TTC549 (cell line): ENCODE results near the gene FGG.
"Not testable (repeated sequence)": the region's sequence is repeated elsewhere in the genome, so short reads cannot be mapped to it uniquely, and the experiment has no call there.

Experiments used
- FAIRE-seq: peaks from 2 replicates; lab custom pipeline; 2012; peaks lifted over from hg19 to GRCh38; lab: Jason Lieb, UNC

The FGG gene

DNA sequence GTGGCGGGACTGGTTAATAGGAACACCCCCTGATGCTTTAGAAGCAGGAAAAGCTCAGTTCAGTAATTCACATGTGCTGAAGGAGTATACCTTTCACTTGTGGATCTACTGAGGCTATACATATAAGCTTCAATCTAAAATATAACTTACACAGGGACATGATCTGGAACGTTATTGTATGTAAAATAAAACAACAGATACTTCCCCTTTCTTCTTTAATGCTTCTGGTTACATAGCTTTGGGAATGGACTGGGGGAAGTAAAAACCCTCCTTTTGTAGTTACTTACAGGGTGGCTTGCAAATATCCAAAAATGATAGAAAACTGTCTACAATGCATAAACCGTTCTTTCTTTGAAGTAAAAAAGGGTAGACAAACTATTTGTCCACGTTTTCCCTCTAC lies 1.9 kb downstream of the FGG start:
- no peak for FAIRE-seq

DNA sequence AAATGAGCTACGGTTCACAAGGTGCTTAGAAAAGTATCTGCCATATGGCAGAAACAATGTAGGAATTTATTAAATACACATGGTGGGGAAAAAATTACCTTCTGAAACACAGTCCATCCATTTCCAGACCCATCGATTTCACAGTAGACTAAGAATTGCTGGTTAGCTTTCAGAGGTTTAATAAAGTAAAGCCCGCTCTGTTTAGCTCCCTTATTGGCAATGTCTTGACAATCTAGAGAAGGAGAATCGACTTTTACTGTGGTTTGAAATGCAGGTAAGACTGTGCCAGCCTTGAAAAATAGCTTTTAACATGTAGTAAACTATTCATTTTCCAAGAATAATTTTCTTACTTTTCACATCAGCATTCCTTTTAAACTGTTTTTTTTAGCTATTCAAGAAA lies 2.9 kb downstream of the FGG start:
- FAIRE-seq = no peak

DNA sequence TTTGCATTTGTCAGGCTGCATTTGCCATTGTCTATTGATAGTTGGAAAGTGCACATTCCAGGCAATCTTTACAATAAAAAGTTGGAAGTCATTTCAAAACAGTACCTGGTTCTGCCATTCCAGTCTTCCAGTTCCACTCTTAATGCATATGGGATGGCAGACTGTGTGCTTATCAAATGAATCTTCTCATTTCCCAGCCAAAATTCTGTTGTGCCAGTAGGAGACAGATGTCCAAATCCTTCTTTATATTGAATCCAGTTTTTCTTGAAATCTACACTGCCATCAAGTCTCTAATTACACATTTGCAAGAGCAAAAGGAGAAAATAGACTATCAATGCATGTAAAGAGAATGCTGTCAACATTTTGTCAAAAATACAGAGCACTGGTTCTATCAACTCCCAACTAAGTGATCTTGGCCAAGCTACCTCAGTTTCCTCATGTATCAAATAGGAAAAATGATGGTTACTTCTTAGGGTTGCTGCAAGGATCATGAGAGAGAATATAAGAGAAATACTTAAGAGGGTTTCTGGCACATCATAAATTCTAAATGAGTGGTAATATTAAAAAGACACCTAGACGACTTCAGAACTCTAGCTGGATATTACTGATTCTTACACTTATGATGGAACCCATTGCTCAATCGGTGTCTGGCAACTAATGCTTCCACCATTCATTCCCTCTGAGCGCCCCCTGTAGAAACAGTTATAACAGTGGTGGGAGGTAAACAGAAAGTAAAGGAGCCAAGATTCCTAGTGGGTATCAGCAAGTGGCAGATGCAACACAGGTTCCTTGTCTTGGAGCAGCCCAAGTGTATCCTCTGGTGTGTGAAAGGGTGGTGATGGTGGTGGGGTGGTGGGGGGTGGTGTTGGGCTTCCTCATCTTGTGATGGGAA lies 3.8 kb downstream of the FGG start:
- FAIRE-seq = no peak

DNA sequence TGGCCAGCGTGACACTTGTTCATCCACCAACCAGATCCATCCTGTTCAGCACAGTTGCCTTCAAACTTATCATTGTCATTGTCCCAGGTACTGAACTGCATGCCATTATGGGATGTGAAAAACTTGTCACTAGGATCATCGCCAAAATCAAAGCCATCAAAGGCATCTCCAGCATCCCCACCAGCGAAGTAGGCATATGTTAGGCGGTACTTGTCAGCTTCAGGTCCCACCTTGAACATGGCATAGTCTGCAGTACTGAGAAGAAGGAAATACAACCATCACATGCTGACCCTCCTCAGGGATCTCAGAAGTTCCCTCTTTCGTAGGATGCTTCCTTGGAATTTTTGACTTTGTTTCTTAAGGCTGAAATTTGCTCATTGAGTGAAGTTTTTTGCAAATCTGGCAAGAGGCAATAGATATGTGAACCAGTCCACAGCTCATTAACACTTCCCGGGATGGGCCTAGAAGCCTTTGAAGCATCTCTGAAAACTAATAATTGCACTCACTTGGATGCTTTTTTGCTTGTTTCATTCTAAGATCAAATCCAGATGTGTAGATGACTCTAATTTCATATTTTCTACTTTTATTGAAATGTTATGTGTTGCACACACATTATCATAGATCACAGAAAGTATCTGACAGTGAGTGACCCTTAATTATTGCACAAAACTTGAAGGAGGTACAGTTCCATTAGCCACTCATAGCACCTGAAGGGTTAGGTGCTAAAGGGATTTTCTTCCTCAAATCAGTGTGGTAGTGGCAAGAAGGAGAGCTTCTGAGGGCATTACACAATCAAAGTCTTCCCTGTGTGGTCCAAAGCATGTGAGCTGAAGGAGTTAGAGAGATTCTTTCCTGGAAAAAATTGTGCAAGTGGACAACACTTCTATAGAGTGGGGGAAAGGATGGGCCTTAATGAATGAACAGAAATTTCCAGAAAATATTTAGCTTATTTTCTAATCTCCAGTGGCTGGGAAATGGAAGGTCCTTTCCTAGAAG lies 5.4 kb downstream of the FGG start:
- no peak for FAIRE-seq

GRCh38 chr4:154604696-154605200 lies 7.7 kb downstream of the FGG start:
- no peak for FAIRE-seq

DNA sequence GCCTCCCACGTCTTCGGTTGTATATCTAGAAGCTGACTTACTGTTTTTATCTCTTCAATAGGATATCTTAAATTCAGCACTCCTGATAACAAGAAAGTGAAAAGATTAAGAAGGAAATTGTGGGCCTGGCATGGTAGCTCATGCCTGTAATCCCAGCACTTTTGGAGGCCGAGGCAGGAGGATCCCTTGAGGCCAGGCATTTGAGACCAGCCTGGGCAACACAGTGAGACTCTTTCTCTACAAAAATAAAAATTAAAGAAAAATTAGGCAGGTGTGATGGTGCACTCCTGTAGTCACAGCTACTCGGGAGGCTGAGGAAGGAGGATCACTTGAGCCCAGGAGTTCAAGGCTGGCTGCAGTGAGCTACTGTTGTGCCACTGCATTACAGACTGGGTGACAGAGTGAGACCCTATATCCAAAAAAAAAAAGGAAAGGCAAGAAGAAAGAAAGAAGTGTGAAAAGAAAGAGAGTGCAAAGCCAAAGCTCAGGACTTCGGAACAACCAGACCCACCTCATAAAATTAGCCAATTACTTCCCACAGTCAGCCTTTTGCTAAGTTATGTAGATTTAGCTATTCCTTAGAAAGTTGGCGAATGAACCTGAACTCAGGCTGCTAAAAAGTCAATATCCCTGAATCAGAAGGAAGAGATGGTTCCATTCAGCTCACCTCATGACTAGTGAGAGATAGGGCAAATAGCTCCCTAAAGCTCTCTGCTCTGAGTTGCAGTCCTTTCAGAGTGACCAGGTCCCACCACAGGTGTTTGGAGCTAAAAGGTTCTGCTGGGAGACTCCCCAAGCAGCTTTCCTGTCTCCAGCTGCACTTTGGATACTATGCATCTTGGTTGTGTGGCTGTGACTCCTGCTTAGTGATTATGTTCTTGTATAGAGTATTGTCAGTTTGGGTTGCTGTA lies 9.2 kb downstream of the FGG start:
- no peak for FAIRE-seq

DNA sequence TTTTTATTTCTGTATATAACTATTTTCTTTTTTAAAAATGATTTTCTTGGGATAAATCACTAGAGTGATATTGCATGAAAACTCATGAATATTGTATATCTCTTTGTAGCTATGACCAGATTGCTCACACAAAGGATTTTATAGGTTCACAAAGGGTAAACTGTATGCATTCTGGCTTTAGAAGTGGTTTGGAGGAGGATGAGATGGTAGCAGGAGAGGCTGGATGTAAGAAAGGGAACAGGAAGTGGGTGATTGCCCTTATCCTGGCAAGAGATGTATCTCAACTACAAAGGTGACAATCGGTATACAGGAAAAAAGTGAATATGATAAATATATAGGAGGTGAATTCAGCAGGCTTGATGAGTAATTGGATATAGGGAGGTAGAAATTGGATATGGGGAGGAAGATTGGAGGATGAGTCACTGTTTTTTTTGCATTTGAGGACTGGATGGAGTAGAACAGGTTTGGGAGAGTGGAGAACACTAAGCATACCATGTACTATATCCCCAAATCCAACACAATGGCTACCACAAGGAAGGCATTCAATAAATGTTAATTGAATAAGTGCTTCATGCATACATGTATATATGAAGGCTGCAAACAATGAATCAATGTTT lies 9.9 kb downstream of the FGG start:
- no peak for FAIRE-seq

DNA sequence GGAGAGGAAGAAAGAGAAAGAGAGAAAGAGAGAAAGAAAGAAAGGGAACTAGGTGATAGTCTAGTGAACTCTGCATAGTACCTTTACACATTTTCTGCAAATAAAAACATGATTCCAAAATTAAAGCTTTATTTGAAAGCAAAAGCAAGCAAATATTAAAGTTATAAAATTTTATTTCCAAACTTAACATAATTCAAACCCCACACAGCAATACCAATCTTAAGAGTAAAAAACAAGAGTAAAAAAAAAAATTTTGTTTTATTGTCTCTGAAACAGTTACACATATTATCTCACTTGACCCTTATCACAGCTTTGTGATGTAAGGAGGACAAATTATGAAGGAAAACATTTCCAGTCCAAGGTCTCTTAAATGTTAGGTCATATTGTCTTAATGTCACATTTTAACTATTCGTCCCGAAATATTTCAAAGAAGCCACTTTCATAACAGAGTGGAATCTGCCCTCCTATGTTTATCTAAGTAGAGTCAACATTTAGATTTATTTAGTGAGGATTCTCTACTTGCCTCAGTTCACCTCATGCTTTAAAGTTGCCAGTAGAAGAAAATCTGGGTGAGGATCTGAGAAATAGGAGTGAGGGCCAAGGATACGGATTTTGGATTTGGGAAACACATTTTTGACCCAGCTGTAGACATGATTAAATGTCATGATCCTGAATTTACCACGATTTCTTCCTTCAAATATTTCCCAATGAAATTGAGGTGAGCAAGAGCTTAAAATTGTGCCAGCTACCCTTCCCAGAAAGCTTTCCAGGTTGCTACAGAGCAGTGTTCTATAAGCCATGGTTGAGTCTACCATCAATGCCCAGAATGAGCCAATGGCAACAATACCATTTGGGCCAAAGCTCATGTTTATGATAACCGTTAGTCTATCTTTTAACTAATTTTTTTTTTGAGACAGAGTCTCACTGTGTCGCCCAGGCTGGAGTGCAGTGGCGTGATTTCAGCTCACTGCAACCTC lies 14.4 kb downstream of the FGG start:
- no peak for FAIRE-seq

DNA sequence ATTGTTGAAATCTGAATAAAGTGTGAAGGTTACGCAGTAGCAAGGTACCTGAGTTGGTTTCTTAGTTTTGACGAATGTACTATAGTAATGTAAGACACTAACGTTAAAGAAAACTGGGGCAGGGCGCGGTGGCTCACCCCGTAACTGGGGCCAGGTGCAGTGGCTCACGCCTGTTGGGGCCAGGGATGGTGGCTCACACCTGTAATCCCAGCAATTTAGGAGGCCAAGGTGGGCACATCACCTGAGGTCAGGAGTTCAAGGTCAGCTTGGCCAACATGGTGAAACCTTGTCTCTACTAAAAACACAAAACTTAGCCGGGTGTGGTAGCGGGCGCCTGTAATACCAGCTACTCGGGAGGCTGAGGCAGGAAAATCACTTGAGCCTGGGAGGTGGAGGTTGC lies 15.2 kb downstream of the FGG start:
- not testable (repeated sequence) for FAIRE-seq

- FAIRE-seq = no peak
Observed at GRCh38 chr4:154595807-154596206, 16.6 kb downstream of the FGG start.

- FAIRE-seq = not testable (repeated sequence)
Observed at GRCh38 chr4:154594343-154594742, 18.1 kb downstream of the FGG start.

DNA sequence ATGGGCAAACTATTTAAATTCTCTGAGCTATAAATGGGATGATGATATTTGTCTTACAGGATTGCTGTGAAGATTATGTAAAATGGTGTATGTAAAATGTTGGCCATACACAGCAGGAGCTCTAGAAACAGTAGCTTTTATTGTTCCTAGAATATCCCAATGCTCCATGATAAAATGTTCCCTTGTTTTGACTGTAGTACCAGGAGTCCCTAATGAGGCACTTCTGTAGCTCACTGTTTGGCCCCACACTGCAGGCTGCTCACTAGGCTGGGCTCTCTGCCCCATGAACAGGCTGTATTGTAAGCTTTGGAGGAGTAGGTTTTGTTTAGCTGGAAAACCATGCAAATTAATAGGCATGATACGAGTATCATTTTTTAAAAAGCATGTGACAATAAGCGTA lies 18.6 kb downstream of the FGG start:
- FAIRE-seq = no peak

DNA sequence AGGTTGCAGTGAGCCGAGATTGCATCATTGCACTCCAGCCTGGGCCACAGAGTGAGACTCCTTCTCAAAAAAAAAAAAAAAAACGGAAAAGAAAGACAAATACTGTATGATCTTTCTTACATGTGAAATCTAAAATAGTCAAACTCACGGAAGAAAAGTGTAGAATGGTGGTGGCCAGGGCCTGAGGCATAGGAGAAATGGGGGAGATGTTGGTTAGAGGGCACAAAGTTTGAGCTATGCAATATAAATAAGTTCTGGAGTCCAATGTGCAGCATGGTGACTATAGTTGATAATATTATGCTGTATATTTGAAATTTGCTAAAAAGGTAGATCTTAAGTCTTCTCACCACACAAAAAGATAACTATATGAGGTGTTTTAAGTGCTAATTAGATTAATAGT lies 20.6 kb downstream of the FGG start:
- FAIRE-seq = no peak

- FAIRE-seq = no peak
Observed at GRCh38 chr4:154590329-154591006, 22.0 kb downstream of the FGG start, which contains the start of gene FGA. Gene FGA, minus strand, starts transcription at chr4:154590742. Its CDS starts 55 bp downstream, at chr4:154590687.

GRCh38 chr4:154589296-154590197 lies 22.9 kb downstream of the FGG start:
- FAIRE-seq = no peak

- no peak for FAIRE-seq
Observed at GRCh38 chr4:154588198-154588597, 24.3 kb downstream of the FGG start.

GRCh38 chr4:154586296-154587033 lies 26.0 kb downstream of the FGG start:
- no peak for FAIRE-seq
